PFSK-1 (cell line): ENCODE results near the gene TRPV4.

ENCODE experiments used
- POLR2AphosphoS5 ChIP-seq: IDR thresholded peaks from 2 replicates; pipeline ENCODE4 v1.6.1; 2012; ENCODE audit warnings: low read depth, mild to moderate bottlenecking, control low read depth, low read length, moderate library complexity
- TAF1 ChIP-seq: IDR thresholded peaks from 2 replicates; pipeline ENCODE4 v1.6.1; 2012; ENCODE audit warnings: low read length, control low read depth, borderline replicate concordance; ENCODE audit not compliant: insufficient read depth

DNA sequence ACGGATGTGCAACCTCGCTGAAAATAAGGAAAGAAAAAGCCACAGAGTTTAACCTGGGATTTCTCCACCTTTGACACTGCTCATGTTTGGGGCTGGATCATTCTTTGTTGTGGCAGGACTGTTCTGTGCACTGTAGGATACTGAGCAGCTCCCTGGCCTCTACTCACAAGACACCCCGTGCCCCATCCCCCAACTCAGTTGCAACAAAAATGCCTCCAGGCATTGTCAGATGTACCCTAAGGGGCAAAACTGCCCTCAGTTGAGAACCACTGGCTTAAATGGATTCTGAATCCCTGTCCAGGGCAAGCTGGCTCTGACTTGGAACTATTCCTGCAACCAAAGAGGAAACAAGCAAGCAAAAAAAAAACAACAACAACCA is 45.0 kb upstream of the TRPV4 start:
- TF ChIP-seq POLR2AphosphoS5 (no peak), TAF1 (no peak)
